Measurements from ENCODE around the gene IQCE. TPM values are rescaled to one million over a fixed set of nuclear protein-coding genes. Genes with fewer than 3 reads are reported as not detected.

The IQCE gene
- total RNA-seq, 1 donor from 2014 or later: 22.2 TPM

DNA sequence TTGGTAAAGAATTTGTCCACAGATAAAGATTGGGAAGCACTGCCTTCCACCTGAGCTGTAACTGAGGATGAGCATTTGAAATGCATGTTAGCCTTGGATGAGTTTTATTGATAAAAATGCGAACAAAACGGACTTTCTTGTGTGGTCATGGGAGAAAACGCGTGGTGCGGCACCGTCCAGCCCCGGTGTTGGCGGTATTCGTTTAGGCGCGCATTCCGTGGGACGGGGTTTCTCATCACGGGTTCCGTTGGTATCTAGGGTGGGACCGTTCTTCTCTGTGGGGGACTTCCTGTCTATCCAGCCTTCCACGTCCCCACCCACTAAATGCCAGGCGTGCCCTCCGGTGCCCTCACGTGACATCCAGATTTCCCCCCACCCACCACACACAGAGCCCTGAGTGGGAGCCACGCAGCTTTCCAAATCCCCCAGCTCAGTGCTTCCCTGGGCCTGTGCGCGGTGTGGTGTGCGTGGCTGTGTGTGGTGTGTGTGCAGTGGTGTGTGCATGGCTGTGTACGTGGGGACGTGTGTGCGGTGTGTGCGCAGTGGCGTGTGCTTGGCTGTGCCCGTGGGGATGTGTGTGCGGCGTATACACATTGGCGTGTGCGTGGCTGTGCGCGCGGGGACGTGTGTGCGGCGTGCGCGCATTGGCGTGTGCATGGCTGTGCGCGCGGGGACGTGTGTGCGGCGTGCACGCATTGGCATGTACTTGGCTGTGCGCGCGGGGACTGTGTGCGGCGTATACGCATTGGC lies 18.1 kb downstream of the IQCE start:
- TF ChIP-seq, protein P1, sequence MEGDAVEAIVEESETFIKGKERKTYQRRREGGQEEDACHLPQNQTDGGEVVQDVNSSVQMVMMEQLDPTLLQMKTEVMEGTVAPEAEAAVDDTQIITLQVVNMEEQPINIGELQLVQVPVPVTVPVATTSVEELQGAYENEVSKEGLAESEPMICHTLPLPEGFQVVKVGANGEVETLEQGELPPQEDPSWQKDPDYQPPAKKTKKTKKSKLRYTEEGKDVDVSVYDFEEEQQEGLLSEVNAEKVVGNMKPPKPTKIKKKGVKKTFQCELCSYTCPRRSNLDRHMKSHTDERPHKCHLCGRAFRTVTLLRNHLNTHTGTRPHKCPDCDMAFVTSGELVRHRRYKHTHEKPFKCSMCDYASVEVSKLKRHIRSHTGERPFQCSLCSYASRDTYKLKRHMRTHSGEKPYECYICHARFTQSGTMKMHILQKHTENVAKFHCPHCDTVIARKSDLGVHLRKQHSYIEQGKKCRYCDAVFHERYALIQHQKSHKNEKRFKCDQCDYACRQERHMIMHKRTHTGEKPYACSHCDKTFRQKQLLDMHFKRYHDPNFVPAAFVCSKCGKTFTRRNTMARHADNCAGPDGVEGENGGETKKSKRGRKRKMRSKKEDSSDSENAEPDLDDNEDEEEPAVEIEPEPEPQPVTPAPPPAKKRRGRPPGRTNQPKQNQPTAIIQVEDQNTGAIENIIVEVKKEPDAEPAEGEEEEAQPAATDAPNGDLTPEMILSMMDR (IDR thresholded peaks at IDR 0.05): no peak
- H3K9me3 ChIP-seq: no peaks in the 10 kb centered on the region
- no peak overlapping the region for H3K27ac ChIP-seq
- H3K27me3 ChIP-seq: no peaks in the 10 kb centered on the region
- H3K4me1 ChIP-seq: no peaks in the 10 kb centered on the region
- intact Hi-C loops (cut with DNase I): no loop called here
- H3K36me3 ChIP-seq: peaks cover 36% of the 10 kb centered on the region
- DNase-seq (no peak), ATAC-seq (no peak)
- H3K4me3 ChIP-seq: no peak overlapping the region

DNA sequence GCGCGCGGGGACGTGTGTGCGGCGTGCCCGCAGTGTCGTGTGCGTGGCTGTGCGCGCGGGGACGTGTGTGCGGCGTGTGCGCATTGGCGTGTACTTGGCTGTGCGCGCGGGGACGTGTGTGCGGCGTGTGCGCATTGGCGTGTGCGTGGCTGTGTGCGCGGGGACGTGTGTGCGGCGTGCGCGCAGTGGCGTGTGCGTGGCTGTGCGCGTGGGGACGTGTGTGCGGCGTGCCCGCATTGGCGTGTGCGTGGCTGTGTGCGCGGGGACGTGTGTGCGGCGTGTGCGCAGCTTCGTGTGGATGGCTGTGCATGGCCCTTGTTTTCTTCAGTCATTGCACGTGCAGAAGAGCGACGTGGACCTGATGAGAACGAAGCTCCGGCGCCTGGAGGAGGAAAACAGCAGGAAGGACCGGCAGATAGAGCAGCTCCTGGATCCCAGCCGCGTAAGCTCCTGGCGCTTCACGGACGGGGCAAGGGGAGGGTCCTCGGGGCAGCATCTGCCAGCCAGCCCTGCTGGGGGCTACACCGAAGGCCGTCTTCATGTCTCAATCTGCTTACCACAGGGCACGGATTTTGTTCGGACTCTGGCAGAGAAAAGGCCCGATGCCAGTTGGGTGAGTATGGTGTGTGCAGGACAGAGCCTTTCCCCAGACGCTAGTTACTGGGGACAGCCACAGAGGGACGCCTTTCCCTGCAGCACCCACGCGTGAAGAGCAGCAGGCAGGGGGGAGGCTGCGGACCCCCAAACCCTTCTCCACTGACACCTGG lies 19.3 kb downstream of the IQCE start:
- Histone ChIP-seq H3K9me3 (no peaks in the 10 kb centered on the region), H3K27ac (no peak overlapping the region), H3K4me1 (no peaks in the 10 kb centered on the region), H3K36me3 (peaks cover 31% of the 10 kb centered on the region), H3K4me3 (no peak overlapping the region), H3K27me3 (no peaks in the 10 kb centered on the region)
- TF ChIP-seq, protein P1 (IDR thresholded peaks at IDR 0.05): no peak
- no peak for ATAC-seq
- no peak for DNase-seq
- intact Hi-C loops (cut with DNase I): no loop called here

DNA sequence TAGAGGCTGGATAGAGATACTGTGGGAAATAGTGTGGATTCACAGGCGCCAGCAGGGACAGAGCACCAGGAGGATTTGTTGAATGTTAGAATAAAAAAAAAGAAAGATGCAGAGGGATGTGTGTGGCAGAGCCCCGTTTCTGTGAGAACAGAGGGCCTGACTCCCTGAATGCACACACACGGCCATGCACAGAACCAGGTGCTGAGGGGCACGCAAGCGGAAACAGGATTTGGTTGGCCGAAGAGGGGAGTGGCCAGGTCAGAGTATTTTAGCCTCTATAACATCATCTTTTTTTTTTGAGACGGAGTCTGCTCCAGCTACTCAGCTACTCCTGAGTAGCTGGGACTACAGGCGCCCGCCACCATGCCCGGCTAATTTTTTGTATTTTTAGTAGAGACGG lies 21.9 kb downstream of the IQCE start:
- Histone ChIP-seq H3K4me1 (no peaks in the 10 kb centered on the region), H3K27me3 (no peaks in the 10 kb centered on the region), H3K27ac (no peak overlapping the region), H3K4me3 (no peak overlapping the region), H3K36me3 (peaks cover 22% of the 10 kb centered on the region), H3K9me3 (no peaks in the 10 kb centered on the region)
- ATAC-seq (no peak), DNase-seq (no peak)
- intact Hi-C loops (cut with DNase I): no loop called here
- TF ChIP-seq, protein P1 (IDR thresholded peaks at IDR 0.05): no peak

DNA sequence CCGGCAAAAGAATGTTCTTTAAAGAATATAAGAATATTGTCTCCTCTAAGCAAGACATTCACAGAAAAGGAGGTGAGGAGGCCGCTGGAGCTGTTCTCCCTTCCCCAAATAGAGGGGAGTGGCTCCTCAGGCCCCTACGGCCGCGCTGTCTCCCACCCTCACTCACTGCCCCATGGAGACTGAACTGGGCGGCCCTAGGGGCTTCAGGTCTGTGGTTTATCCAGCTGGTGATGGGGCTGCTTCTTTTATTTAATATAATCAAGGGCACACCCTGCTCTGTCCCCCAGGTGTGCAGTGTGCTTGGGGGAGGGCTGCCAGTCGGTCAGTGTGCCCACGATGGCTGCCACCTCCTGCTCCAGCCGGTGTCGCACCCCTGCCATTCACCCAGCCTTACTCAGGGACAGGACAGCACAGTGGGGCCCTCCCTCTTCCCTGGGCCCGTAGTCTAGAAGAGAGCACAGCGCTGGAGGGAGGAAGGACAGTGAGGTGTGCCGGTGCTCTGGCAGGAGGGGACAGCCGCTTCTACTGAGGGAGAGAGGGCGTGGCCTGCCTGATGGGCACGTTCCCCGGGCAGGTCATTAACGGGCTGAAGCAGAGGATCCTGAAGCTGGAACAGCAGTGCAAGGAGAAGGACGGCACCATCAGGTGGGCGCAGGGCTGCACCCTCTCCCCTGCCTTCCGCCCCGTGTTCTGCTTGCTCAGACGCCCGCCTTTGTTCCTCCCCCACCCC lies 23.4 kb downstream of the IQCE start:
- Histone ChIP-seq H3K27me3 (no peaks in the 10 kb centered on the region), H3K27ac (no peak overlapping the region), H3K36me3 (peaks cover 24% of the 10 kb centered on the region), H3K9me3 (no peaks in the 10 kb centered on the region), H3K4me3 (no peak overlapping the region), H3K4me1 (no peaks in the 10 kb centered on the region)
- TF ChIP-seq, protein P1 (IDR thresholded peaks at IDR 0.05): no peak
- intact Hi-C loops (cut with DNase I): no loop called here
- DNase-seq (no peak), ATAC-seq (peak; percentile 36)

DNA sequence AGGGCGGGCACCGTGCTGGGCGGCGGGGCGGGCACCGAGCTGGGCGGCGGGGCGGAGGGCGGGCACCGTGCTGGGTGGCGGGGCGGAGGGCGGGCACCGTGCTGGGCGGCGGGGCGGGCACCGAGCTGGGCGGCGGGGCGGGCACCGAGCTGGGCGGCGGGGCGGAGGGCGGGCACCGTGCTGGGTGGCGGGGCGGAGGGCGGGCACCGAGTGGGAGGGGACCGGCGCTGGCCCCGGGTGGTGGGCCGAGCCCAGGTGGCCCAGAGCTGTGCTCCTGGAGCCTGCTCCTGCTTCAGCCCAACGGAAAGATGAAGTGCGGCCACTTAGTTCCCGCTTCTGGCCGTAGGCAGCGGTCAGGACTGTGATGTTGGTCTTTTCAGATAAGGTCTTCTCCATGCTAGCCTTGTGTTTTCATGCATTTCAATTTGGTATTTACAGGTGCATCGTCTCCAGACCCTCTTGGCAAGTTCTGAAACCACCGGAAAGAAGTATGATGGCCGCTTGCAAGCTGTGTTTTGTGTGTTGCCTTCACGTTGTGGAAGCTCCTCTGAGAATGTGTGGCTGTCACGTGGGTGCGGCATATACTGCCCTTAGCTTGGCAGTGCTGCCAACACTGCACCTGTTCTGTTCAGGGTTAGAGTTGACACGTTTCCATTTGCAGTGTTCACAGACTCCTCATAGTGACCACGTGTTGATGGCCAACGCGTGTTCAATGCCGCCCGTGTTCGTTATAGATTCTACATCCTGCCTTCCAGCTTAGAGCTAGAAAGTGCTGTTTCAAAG lies 25.2 kb downstream of the IQCE start:
- H3K9me3 ChIP-seq: no peaks in the 10 kb centered on the region
- intact Hi-C loops (cut with DNase I): no loop called here
- H3K27me3 ChIP-seq: no peaks in the 10 kb centered on the region
- no peak overlapping the region for H3K4me3 ChIP-seq
- H3K4me1 ChIP-seq: no peaks in the 10 kb centered on the region
- DNase-seq (no peak), ATAC-seq (no peak)
- H3K27ac ChIP-seq: no peak overlapping the region
- TF ChIP-seq, protein P1 (IDR thresholded peaks at IDR 0.05): no peak
- H3K36me3 ChIP-seq: peaks cover 21% of the 10 kb centered on the region
